ENCODE data around the gene ECHDC3. TPM values are rescaled to one million over a fixed set of nuclear protein-coding genes. Genes with fewer than 3 reads are reported as not detected.

The ECHDC3 gene
- total and polyA plus RNA-seq, 12 donors, result 3.8 to 115 (median 40.3) TPM

- intact Hi-C loops (cut with DNase I), result loop anchor here in 1 of 2 donors (5.0 to 10.0 kb wide), 2 partner anchors 109 to 206 kb away; partner anchors contain the start of gene USP6NL
- no peak overlapping the region for H3K27ac ChIP-seq
- H3K27me3 ChIP-seq, result no peaks in the 10 kb centered on the region
- H3K4me1 ChIP-seq (replicated peaks in 1 of 2), result no peaks in the 10 kb centered on the region
- 82 to 86% (median 84%) methylated on average over 5 of the region's 5 CpGs for WGBS, 4 donors
- H3K4me3 ChIP-seq, result no peak overlapping the region
- TF ChIP-seq CTCF (IDR thresholded peaks at IDR 0.05) (no peak), POLR2A (IDR thresholded peaks at IDR 0.05) (no peak)
- no peaks in the 10 kb centered on the region for H3K36me3 ChIP-seq (replicated peaks in 1 of 2)
- no peak for DNase-seq
- H3K9me3 ChIP-seq (replicated peaks in 1 of 3), result no peaks in the 10 kb centered on the region
Observed at GRCh38 chr10:11723359-11723758, 18.8 kb upstream of the ECHDC3 start.

DNA sequence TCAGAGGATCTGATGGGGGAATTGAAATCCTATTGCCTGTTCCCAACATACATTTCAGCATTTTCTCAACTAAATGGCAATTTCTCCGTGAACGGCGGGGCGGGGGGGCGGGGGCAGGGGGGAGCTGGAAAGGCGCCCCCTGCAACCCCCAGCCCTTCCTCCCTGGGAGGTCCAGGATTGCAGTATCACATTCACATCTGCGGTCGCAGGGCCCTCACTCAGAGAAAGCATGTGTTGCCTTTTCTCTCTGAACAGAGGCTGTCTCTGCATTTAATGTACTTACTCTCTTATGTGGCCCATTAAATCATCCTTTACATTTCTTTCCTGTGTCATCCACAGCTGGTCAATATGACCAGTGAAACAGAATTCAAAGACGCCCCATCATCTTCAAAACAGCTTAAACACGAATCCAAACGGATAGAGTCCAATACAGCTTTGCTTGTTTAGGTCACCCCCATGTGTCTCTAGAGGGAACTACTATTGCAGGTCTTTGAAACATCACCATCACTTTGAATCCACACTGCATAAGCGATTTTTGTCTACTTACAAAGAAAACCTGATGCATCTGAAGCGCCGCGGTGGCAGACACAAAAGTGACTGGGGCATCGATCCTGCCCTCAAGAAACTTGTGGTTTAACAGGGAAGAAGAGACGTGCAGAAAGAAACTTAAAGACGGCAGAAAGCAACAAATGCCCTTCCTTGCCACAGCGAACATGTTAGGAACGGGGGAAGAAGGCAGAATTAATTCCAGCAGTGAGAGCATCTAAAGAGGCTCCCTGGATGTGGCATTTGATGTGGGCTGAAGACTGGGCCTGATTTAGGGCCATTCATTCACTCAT is 17.0 kb upstream of the ECHDC3 start:
- Histone ChIP-seq H3K4me1 (replicated peaks in 1 of 2) (no peaks in the 10 kb centered on the region), H3K4me3 (no peak overlapping the region), H3K27me3 (no peaks in the 10 kb centered on the region), H3K27ac (no peak overlapping the region), H3K9me3 (replicated peaks in 1 of 3) (no peaks in the 10 kb centered on the region), H3K36me3 (replicated peaks in 1 of 2) (no peaks in the 10 kb centered on the region)
- peak in 3 of 7 donors; percentile 29 to 44 (median 39) for DNase-seq
- WGBS, 4 donors, result 49 to 54% (median 52%) methylated on average over 20 of the region's 20 CpGs
- intact Hi-C loops (cut with DNase I), result loop anchor here (5.0 to 10.0 kb wide), 2 partner anchors 110 to 208 kb away; partner anchors contain the start of gene USP6NL (in 1 of the 2)
- no peak for TF ChIP-seq POLR2A (IDR thresholded peaks at IDR 0.05)
- TF ChIP-seq CTCF (IDR thresholded peaks at IDR 0.05), result peak; percentile 59 to 88 (median 84)

GRCh38 chr10:11725912-11726311 is 16.3 kb upstream of the ECHDC3 start:
- TF ChIP-seq CTCF (IDR thresholded peaks at IDR 0.05) (no peak), POLR2A (IDR thresholded peaks at IDR 0.05) (no peak)
- H3K36me3 ChIP-seq (replicated peaks in 1 of 2), result no peaks in the 10 kb centered on the region
- no peaks in the 10 kb centered on the region for H3K9me3 ChIP-seq (replicated peaks in 1 of 3)
- WGBS, 4 donors, result 75 to 91% (median 83%) methylated on average over 10 of the region's 10 CpGs
- intact Hi-C loops (cut with DNase I), result loop anchor here (5.0 to 10.0 kb wide), 2 partner anchors 111 to 209 kb away; partner anchors contain the start of gene USP6NL (in 1 of the 2)
- no peaks in the 10 kb centered on the region for H3K27me3 ChIP-seq
- H3K27ac ChIP-seq, result no peak overlapping the region
- H3K4me1 ChIP-seq (replicated peaks in 1 of 2), result no peaks in the 10 kb centered on the region
- H3K4me3 ChIP-seq, result no peak overlapping the region
- DNase-seq, result no peak

DNA sequence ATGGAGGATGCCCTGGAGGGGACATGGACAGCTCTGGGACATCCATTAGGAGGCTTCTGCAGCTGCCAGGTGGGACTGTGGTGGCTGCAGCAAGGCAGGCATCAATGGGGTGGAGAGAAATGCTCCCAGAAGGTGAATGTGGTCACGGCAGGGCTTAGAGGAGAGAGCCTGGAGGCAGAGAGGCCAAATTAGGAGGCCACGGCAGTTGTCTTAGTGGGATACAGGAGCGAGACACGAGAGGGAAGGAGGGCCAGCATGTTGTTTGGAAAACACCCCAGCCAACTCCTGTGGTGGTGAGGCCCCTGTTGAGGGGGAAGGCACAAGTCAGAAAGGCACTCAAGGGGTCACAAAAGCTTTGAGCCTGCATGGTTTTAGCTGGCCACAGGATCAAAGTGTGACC is 14.6 kb upstream of the ECHDC3 start:
- intact Hi-C loops (cut with DNase I), result loop anchor here (5.0 to 10.0 kb wide), 2 partner anchors 113 to 210 kb away; partner anchors contain the start of gene USP6NL (in 1 of the 2)

More for the DNA sequence above, 14.6 kb upstream of the ECHDC3 start:
- Histone ChIP-seq H3K9me3 (replicated peaks in 1 of 3) (no peaks in the 10 kb centered on the region), H3K36me3 (replicated peaks in 1 of 2) (no peaks in the 10 kb centered on the region), H3K27me3 (no peaks in the 10 kb centered on the region), H3K4me3 (no peak overlapping the region), H3K4me1 (replicated peaks in 1 of 2) (no peaks in the 10 kb centered on the region), H3K27ac (no peak overlapping the region)
- WGBS, 4 donors, result 88 to 94% (median 91%) methylated on average over 4 of the region's 4 CpGs
- no peak for DNase-seq
- TF ChIP-seq CTCF (IDR thresholded peaks at IDR 0.05) (no peak), POLR2A (IDR thresholded peaks at IDR 0.05) (no peak)

All from adrenal gland (tissue), 12 donors.